NCI-H1105 (cell line): ENCODE data around the gene PEAR1.

Source experiments
- DNase-seq: peaks from one replicate; lab custom pipeline; 2025; lab: John Stamatoyannopoulos, UW

Gene PEAR1

DNA sequence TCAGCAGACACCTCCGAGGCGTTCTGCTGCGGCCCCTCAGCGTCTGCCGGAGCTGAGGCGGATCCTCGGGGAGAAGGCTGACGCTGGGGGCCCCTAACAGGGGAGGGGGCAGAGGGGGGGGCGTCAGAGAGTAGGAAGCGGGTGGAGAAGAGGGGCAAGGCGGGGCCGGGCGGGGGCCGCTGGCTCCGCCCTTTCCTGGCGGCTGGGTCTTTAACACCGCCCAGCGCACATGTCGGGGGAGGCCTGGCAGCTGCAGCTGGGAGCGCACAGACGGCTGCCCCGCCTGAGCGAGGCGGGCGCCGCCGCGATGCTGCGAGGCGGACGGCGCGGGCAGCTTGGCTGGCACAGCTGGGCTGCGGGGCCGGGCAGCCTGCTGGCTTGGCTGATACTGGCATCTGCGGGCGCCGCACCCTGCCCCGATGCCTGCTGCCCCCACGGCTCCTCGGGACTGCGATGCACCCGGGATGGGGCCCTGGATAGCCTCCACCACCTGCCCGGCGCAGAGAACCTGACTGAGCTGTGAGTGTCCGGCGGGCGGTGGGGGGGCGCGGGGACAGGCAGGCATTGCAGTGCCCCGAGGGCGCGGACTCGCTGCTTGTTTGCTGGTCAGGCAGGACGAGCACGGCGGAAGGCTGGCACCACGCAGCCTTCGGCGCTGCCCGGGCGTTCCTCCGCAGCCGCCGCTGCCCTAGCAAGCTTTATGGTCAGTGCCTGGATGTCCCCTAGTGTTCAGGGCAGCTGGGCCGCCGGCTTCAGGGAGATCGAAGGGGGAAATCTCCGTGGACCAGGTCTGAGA lies 32.7 kb upstream of the PEAR1 start, which contains the start of gene NTRK1:
NTRK1 (plus strand) TSS at position 238 of the 796 bp plus-strand sequence; CDS start at position 308, 70 bp downstream.
- DNase-seq: peak; percentile 63

DNA sequence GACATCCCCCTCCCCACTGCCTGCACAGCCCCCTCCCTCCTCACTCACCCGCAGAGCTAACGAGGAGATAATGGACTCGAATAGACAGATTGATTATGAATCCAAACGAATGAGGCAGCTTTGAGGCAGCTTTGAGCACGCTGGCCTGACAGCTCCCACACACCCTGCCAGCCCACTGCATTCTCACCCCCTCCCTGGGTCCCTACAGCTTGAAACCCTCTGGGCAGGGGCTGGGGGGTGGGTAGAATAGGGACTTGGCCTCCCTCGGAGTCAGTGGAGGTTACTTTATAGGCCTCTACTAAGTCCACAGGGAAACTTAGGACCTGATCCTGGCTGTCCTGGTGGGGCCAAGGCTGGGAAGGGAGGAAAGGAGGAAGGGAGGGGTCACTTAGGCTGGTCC lies 30.9 kb upstream of the PEAR1 start:
- DNase-seq: no peak

DNA sequence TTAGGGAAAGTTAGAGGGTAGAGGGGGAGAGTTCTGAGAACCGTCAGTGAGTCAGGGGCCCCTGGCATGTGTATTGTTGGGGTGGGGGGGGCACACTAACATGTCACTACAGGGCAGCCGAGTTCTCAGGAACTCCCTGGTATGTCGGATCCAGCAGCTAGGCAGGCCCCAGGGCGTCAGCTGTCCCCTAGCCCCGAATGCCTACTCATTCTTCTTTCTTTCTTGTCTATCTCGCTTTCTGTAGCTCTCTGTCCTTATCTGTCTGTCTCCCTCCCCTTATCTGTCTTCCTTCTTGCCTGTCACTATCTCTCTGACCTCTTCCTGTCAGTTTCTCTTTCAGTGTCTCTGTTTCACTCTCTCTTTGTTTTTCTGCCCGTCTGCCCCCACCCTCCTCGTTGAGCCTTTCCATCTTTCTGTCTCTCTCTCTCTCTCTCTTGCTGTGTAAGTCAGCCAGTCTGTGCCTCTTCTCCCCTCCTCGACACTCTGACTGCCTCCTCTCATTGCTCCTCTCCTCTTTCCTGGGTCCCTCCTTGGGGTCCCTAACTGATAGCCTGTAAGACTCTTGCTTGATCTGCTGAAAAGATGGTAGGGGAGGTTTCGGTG lies 30.4 kb upstream of the PEAR1 start:
- DNase-seq: no peak

DNA sequence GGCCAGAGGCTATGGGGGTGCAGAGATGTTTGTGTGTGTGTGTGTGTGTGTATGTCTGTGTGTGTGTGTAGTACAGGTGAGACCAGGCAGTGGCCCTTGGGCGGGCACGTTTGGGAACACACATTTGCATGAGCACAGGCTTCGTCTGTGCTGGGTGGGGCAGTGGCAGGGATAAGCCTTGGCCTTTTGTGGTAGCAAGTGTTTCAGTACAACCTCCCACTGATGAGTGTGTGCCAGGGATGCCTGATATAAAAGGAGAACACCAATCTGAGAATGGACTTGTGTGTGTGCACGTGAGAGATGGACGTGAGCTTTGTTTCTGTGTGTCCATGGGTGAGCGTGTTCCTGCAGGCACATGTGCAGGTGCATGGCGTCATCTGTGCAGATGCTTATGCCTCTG lies 29.9 kb upstream of the PEAR1 start:
- DNase-seq: no peak

DNA sequence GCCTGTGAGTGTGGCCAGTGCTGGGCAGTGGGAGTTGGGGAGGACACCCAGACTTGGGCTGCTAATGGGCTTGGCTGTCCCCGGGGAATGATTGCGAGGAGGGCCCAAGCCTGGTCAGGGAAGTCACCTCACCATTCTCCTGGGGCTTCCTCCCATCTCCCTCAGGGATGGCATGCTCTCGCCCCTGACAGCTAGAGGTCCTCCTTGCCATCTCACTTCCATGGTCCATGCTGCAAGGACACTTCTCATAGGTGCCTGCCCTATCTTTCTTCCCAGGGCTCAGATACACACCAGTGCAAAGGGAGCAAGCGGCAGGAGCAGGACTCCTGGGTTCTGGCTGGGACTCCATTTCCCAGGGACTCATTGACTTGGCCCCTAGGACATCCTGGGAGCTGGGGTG lies 28.7 kb upstream of the PEAR1 start:
- DNase-seq: no peak

DNA sequence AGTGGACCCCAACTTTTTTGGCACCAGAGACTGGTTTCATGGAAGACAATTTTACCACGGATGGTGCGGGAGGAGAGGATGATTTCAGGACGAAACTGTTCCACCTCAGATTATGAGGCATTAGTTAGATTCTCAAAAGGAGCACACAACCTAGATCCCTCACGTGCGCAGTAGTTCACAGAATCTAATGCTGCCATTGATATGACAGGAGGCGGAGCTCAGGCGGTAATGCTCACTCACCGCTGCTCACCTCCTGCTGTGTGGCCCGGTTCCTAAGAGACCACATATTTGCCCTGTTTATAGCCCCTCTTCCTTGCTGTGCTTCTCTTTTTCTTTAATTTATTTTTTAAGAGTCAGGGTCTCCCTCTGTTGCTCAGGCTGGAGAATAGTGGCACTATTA lies 28.3 kb upstream of the PEAR1 start:
- DNase-seq: no peak

DNA sequence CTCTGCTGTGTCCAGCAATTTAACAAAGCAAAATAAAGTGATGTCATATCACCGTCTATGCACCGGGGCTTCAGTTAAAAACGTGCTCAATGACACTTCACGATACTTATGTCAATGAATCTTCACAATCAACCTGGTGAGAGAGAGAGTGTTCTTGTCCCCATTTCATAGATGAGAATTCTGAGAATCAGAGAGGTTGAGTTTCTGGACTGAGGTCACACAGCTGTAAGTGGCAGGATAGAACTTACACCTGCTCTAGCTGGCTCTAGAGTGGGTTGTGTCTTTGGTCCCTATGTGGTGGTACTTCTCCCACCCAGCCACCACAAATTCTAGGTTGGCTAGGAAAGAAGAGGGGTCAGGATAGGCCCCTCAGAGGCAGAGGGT lies 27.7 kb upstream of the PEAR1 start:
- no peak for DNase-seq

DNA sequence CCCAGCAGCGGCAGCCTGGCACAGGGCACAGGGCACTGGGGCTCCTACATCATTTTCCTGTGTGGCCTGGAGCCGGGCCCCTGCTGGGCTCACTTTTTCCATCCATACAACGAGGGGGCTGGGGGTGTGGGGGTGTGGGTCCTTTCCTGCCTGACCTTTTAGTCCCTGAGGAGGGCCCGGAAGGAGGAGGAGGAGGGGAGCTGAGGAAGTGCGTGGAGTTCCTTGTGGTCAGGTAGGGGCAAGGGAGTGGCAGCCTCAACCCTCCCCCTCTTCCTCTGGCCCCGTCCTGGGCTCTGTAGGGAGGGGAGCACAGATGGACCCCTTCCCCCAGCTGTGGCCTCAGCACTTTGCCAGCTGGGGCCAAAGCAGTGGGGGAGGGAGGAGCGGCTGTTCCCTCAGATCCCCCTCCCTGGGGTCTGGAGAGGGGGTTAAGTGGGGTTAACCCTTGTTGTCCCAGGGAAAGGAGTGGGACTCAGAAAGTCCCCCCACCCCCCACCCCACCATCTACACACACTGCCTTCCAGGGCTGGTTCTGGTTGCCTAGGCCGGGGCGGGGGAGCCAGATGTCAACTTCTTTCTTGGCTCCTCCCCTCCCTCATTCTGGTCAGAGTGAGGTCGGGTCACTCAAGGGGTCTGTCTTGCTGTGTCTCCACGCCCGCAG lies 27.1 kb upstream of the PEAR1 start:
- no peak for DNase-seq

DNA sequence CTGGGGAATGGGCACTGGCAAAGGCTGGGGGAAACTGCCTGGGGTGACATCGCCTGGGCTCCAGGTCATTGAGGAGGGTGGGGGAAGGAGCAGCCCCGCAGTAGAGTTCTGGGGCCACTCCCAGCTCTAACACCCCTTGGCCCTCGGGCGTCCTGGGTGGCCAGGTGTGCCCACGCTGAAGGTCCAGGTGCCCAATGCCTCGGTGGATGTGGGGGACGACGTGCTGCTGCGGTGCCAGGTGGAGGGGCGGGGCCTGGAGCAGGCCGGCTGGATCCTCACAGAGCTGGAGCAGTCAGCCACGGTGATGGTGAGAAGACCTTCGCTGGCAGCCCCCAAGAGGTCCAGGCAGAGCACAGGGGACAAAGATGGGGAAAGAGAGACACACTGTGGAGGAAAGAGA lies 25.2 kb upstream of the PEAR1 start:
- DNase-seq: no peak

DNA sequence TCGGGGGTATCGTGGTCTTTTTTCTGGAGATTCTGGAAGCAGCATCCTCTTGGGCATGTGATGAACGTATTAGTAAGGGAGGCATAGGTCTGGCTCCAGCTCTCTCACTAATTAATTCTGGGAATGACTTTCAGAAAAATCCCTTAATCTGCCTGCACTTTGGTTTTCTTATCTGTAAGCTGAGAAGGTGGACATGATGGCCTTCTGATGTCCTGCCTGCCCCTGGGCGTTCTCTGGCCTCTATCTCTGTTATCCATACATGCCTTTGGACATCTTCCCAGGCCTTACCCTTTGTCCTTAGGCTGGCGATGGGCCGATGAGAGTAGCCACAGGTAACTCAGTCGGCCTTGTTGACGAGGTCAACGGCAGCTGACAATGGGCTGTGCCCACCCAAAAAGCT lies 24.1 kb upstream of the PEAR1 start:
- no peak for DNase-seq

DNA sequence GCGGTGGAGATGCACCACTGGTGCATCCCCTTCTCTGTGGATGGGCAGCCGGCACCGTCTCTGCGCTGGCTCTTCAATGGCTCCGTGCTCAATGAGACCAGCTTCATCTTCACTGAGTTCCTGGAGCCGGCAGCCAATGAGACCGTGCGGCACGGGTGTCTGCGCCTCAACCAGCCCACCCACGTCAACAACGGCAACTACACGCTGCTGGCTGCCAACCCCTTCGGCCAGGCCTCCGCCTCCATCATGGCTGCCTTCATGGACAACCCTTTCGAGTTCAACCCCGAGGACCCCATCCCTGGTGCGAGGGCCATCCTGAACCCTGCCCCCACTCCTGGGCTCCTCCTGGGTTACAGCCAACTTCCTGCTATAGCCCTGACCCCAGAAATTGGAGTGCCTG lies 19.9 kb upstream of the PEAR1 start:
- DNase-seq: no peak

DNA sequence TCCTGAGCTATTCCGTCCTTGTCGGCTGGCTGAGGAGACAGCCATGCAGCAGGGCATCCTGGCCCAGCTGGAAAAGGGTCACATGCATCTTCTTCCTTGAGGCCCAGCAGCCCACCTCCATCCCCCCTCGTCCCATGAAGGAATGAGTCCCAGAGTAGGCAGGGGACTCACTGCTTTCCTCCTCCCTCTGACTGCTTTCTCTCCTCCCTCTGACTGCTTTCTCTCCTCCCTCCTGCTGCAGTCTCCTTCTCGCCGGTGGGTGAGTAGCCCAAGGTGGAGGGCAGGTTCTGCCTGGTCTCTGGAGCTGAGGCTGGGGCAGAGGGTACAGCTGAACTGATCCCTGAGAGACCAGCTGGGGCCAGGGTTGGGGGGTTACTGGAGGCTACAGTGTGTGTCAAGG lies 19.4 kb upstream of the PEAR1 start:
- DNase-seq: no peak

DNA sequence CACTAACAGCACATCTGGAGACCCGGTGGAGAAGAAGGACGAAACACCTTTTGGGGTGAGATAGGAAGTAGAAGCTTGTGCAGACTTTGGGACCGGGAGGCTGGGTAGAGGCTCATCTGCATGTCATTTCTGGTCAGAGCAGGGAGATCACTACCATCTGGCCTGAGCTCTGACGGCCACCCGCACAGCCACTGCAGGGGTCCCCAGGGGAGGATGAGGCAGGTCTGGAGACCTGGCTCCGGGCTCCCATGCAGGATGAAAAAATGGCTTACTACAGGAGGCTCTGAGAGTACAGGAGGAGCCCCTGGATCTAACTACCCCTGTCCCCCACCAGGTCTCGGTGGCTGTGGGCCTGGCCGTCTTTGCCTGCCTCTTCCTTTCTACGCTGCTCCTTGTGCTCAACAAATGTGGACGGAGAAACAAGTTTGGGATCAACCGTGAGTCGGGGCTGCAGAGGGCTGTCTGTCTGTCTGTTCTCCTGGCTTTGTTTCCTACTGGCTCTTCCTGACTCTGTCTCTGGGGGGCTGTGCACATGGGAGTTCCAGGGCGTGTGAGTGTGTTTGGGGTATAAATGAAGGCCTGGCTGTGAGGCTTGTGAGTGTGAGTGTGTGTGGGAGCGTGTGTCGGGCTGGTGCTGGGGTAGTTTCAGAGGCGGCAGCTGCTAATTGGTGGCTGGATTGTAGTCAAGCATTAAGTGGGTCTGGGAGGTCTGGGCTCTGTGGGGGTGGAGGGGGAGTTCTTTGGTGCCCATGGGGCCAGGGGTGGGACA lies 18.8 kb upstream of the PEAR1 start:
- DNase-seq: no peak

DNA sequence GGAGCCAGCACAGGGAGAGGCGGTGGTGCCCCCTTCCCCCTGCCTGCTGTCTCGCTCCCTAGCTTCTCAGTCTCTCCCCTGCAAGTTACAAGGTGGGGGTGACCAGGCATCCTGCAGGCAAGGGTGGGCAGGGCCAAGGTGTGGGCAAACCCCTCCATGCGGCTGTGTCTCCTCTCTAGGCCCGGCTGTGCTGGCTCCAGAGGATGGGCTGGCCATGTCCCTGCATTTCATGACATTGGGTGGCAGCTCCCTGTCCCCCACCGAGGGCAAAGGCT lies 18.2 kb upstream of the PEAR1 start:
- DNase-seq: no peak

DNA sequence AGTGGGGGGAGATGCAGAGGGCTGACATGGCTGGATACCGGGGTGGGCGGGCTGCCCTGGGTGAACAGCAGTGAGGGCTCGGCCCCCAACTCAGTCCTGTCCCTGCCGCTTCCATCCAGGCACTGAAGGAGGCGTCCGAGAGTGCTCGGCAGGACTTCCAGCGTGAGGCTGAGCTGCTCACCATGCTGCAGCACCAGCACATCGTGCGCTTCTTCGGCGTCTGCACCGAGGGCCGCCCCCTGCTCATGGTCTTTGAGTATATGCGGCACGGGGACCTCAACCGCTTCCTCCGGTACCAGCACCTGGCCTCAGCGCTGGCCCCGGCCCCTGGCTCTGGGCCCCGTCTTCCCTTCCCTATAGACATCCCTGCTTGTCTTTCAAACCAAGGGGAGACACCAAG lies 17.2 kb upstream of the PEAR1 start:
- DNase-seq: no peak

DNA sequence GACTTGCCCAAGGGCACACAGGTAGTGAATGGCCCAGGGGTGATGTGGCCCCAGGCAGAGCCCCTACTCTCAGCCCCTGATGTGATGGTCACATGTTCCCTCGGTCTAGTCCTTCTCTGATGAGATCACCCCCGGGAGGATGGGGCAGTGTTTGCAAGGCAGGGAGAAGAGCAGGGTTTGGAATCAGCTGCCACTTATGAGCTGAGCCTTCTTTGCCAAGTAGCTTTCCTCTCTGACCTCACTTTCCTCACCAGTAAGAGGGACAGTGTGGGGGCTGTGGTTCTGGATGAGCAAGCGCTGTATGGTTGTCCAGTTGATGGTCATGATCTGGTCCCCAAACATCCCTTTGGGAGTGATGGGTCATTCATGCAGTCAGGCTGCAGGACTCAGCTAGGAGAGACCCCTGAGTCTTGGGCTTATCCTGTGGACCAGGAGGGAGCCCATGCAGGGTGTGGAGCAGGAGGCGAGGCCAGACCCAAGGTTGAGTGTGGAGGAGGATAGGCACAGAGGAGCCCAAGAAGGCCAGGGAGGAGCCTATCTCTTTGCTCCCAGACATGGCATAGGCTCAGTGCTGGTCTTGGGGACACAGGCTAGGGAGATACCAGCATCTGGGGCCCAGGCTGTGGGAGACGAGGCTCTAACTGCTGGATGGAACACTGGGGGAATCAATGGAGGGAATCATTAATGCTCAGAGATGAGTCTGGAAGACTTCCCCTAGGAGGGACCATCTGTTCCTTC lies 15.9 kb upstream of the PEAR1 start:
- DNase-seq: no peak

DNA sequence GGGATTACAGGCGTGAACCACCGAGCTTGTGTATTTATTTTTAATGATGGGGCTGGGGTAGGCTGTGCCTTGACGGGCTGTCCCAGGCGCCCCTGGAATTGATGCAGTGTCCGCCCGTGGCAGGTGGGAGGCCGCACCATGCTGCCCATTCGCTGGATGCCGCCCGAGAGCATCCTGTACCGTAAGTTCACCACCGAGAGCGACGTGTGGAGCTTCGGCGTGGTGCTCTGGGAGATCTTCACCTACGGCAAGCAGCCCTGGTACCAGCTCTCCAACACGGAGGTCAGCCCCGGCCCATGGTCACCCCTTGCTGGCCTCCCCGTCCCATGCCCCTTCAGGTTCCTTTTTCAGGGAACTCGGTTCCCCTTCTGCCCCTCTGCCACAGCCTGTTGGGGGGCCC lies 13.6 kb upstream of the PEAR1 start:
- DNase-seq: no peak

DNA sequence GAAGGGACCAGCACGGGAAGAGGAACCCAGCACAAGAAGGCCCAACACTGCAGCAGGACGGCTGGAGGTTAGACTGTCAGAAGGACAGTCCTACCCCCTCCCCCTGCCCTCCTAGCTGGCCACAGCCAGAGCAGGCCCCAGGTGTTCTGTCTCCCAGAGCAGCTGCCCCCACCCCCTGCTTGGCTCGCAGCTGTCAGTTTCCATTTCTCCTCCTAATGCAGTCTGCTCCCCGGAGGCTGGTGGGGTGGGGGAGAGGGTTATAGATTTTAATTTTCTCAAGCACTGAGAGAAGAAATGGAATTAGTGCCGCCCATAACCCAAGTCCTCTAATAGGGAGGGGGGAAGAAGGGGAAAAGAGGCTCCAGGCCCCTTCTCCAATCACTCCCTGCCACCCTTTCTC lies 13.0 kb upstream of the PEAR1 start:
- no peak for DNase-seq

DNA sequence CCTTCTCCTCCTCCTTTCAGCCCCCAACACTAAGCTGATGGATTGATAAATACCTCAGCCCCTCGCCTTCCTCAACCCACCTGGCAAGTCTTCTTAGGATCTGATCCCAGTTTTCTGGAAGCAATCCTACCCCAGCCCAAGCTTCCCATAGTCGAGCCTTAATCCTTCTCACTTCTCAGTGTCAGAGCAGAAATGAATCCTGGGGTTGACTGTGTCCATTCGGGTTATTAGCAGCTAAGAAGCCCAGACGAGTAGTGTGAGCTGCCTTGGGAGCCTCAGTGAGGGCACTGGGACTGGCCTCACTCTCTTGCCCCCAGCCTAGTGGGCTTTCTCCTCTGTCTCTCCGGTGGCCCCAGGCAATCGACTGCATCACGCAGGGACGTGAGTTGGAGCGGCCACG lies 12.4 kb upstream of the PEAR1 start:
- no peak for DNase-seq

DNA sequence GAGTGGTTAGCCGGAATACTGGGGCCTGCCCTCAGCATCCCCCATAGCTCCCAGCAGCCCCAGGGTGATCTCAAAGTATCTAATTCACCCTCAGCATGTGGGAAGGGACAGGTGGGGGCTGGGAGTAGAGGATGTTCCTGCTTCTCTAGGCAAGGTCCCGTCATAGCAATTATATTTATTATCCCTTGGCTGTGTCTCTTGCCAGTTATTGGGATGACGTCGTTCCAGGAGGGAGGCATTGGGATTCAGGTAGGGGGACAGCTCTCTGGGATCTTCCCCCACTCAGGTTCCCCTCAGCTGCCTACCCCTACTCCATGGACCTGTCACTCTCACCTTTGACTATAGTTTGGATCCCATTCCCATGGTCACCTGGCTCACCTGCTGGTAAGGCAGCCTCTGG lies 11.9 kb upstream of the PEAR1 start:
- DNase-seq: no peak

DNA sequence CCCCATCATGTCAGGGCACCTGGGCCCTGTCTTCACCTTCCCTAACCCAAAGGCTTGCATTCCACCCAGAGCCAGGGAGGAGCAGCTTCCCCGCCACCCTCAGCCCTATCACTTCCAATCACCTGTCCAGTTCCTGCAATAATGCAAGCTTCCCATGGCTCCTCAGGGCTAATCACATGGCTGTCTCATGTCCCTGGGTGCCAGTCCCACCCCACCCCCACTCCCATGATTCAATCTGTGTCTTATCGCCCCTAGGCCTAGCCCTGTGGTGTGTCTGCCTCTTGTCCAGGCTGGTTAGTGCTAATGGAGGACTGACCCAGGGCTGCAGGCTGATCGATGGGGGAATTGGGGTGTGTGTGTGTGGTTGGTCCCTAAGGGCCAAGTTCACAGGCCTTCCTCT lies 11.0 kb upstream of the PEAR1 start:
- DNase-seq: no peak

DNA sequence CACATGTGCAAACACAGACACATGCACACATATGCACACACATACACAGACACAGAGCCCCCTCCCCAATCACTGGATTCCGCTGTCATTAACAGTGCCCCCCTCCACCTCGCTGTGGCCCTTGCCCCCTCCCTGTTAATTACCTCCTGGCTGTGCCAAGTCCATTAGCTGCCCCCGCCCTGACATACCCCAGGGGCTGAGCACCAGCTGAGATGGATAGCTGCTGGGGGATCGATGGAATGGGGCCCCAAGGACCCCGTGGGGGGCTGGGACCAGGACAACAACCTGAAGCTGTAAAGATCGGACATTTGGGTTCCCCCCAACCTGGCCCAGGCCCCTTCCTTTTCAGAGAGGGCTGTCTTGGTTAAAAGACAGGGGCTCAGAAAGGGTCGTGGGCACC lies 9.6 kb upstream of the PEAR1 start:
- no peak for DNase-seq
